ENCODE data around the gene RAVER2. TPM values are rescaled to one million over a fixed set of nuclear protein-coding genes. Genes with fewer than 3 reads are reported as not detected.

Gene RAVER2
- total and polyA plus RNA-seq, 2 of the 13 experiments (the other 11 are each of a cell fraction or from before 2014, with no cell fraction given), result 11.4 to 15.4 TPM

DNA sequence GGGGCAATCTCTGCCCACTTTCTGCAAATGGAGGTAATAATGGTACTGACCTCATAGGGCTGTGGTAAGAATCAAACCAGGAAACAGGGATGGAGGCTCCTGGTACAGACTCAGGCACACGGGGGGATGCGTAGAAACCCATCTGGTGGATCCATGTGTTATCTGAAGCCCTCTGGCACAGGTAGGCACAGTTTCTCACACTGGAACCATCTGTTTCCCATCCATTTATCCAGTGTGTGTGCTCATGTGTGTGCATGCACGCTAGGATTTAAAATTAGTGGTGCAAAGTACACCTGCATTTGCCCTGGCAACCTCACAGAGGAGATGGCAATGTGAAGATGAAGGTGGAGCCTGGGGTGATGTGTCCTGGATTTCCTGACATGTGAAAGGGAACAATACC, 103.3 kb downstream of the RAVER2 start:
- in situ Hi-C loops (cut with HindIII; ENCODE audit: extremely low pct_ligation_motif_present, low pct_unique_long_range_greater_than_20kb) (no loop called here), intact Hi-C loops (cut with micrococcal nuclease; ENCODE audit: unreplicated experiment) (no loop called here)
- H2AFZ ChIP-seq (ENCODE audit: low read length), result no peak overlapping the region
- no peaks in the 10 kb centered on the region for H4K20me1 ChIP-seq (ENCODE audit: insufficient read depth, low read length)
- ChIA-PET POLR2A (no interaction called here), CTCF (ENCODE audit: low intra/inter-chr PET ratio, low total read pairs) (no interaction called here)
- no peak overlapping the region for H3K27ac ChIP-seq (ENCODE audit: extremely low read length, insufficient read depth, low read length)
- no peaks in the 10 kb centered on the region for H3K79me2 ChIP-seq (ENCODE audit: insufficient read depth, low read length)
- TF ChIP-seq NFKBIZ (CRISPR knock-in tag; IDR thresholded peaks at IDR 0.05), result no peak
- TF ChIP-seq EHMT2 (IDR thresholded peaks at IDR 0.05; ENCODE audit: borderline replicate concordance, low read depth, low read length), result no peak
- no peak for TF ChIP-seq TBX2 (CRISPR knock-in tag; IDR thresholded peaks at IDR 0.05; ENCODE audit: borderline replicate concordance)
- no peak overlapping the region for H3K4me3 ChIP-seq (replicated peaks in 1 of 3; ENCODE audit: insufficient read depth in 1 of 3, low read depth in 2 of 3, low read length in 3 of 3)
- DNase-seq (ENCODE audit: low spot score) (no peak), ATAC-seq (no peak), FAIRE-seq (no peak)
- no peak overlapping the region for H3K4me2 ChIP-seq (ENCODE audit: low read depth, low read length)
- no peaks in the 10 kb centered on the region for H3K4me1 ChIP-seq (ENCODE audit: insufficient read depth, low read length)
- no peak overlapping the region for H3K9ac ChIP-seq (ENCODE audit: insufficient read depth, low read depth, low read length)
- WGBS (ENCODE audit: low lambda C conversion rate), result 100% methylated on average over 2 of the region's 3 CpGs
- peaks cover 11 to 18% of the 10 kb centered on the region in 2 experiments; a peak in 4 of 5 replicates for H3K36me3 ChIP-seq (replicated peaks in 1 of 2; ENCODE audit: control insufficient read depth in 1 of 2, insufficient read depth in 2 of 2, low read length in 2 of 2)
- H3K27me3 ChIP-seq (ENCODE audit: control insufficient read depth in 1 of 2, insufficient read depth in 2 of 2, low read length in 2 of 2), result no peaks in the 10 kb centered on the region
- no peaks in the 10 kb centered on the region for H3K9me3 ChIP-seq (ENCODE audit: low read length)
- no TSS peak for BruUV-seq (replicated peaks)

- H3K27ac ChIP-seq (ENCODE audit: extremely low read length, insufficient read depth, low read length), result no peak overlapping the region
- H3K9me3 ChIP-seq (ENCODE audit: low read length), result no peaks in the 10 kb centered on the region
- no peak overlapping the region for H3K4me3 ChIP-seq (replicated peaks in 1 of 3; ENCODE audit: insufficient read depth in 1 of 3, low read depth in 2 of 3, low read length in 3 of 3)
- H3K36me3 ChIP-seq (replicated peaks in 1 of 2; ENCODE audit: control insufficient read depth in 1 of 2, insufficient read depth in 2 of 2, low read length in 2 of 2), result peaks cover 11 to 17% of the 10 kb centered on the region in 2 experiments; a peak in 4 of 5 replicates
- no TSS peak for BruUV-seq (replicated peaks)
- CTCF ChIA-PET (ENCODE audit: low intra/inter-chr PET ratio, low total read pairs), result no interaction called here
- H4K20me1 ChIP-seq (ENCODE audit: insufficient read depth, low read length), result no peaks in the 10 kb centered on the region
- no peak overlapping the region for H3K9ac ChIP-seq (ENCODE audit: insufficient read depth, low read depth, low read length)
- ATAC-seq (no peak), FAIRE-seq (no peak), DNase-seq (ENCODE audit: low spot score) (no peak)
- TF ChIP-seq TIGD3 (CRISPR knock-in tag; IDR thresholded peaks at IDR 0.05; ENCODE audit: borderline replicate concordance) (no peak), ZNF776 (CRISPR knock-in tag; IDR thresholded peaks at IDR 0.05) (no peak), FOXA1 (IDR thresholded peaks at IDR 0.05) (no peak), FOXA1 (CRISPR knock-in tag; IDR thresholded peaks at IDR 0.05) (no peak), MXI1 (IDR thresholded peaks at IDR 0.05; ENCODE audit: borderline replicate concordance, low read depth, low read length) (no peak), KDM3A (CRISPR knock-in tag; IDR thresholded peaks at IDR 0.05; ENCODE audit: low read depth) (no peak)
- TF ChIP-seq, protein P1, sequence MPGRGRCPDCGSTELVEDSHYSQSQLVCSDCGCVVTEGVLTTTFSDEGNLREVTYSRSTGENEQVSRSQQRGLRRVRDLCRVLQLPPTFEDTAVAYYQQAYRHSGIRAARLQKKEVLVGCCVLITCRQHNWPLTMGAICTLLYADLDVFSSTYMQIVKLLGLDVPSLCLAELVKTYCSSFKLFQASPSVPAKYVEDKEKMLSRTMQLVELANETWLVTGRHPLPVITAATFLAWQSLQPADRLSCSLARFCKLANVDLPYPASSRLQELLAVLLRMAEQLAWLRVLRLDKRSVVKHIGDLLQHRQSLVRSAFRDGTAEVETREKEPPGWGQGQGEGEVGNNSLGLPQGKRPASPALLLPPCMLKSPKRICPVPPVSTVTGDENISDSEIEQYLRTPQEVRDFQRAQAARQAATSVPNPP (CRISPR knock-in tag; IDR thresholded peaks at IDR 0.05), result no peak
- in situ Hi-C loops (cut with HindIII; ENCODE audit: extremely low pct_ligation_motif_present, low pct_unique_long_range_greater_than_20kb) (no loop called here), intact Hi-C loops (cut with micrococcal nuclease; ENCODE audit: unreplicated experiment) (no loop called here)
- no peaks in the 10 kb centered on the region for H3K4me1 ChIP-seq (ENCODE audit: insufficient read depth, low read length)
- POLR2A ChIA-PET, result no interaction called here
- no peaks in the 10 kb centered on the region for H3K79me2 ChIP-seq (ENCODE audit: insufficient read depth, low read length)
- no peaks in the 10 kb centered on the region for H3K27me3 ChIP-seq (ENCODE audit: control insufficient read depth in 1 of 2, insufficient read depth in 2 of 2, low read length in 2 of 2)
- no peak overlapping the region for H3K4me2 ChIP-seq (ENCODE audit: low read depth, low read length)
- no peak overlapping the region for H2AFZ ChIP-seq (ENCODE audit: low read length)
- 94% methylated on average over 4 of the region's 4 CpGs for WGBS (ENCODE audit: low lambda C conversion rate)
Observed at GRCh38 chr1:64848803-64849202, 103.9 kb downstream of the RAVER2 start.
